K562 (cell line): Measurements from ENCODE around the gene UBE2E2. TPM values are rescaled to one million over a fixed set of nuclear protein-coding genes. Genes with fewer than 3 reads are reported as not detected.

Experiments
- ATAC-seq: fragments of 200-7000 bp; cut with Tn5 transposase; 3 replicates; pipeline ENCODE4 v1.9.1; 2020; ENCODE audit warnings: moderate library complexity
- BruUV-seq: library from RNA; stranded (reverse); fragments of 400-500 nt; replicated peaks from 2 replicates; lab custom pipeline; 2021; lab: Mats Ljungman, UMichigan
- CTCF ChIA-PET: fragments of 300-600 bp; formaldehyde crosslinking; extraction: SDS; loops from one replicate; lab custom pipeline; 2021; ENCODE audit warnings: low intra/inter-chr PET ratio; lab: Yijun Ruan, JAX
- POLR2A ChIA-PET: fragments of 300-600, 350-650 bp; sonication (Branson Sonifier 250); formaldehyde crosslinking; extraction: SDS; loops from one replicate; lab custom pipeline; 2021; ENCODE audit warnings: antibody characterized with exemption, inconsistent platforms; lab: Yijun Ruan, JAX
- DNase-seq, 4 experiments: peaks; one replicate each; pipeline versions ENCODE4 v3.0.0 to v3.0.0-alpha.2; 2011 to 2018; ENCODE audit warnings: low spot score in 3 of 4, mixed read lengths in 3 of 4; ENCODE audit errors: extremely low read depth in 1 of 4
- FAIRE-seq: peaks from 2 replicates; lab custom pipeline; 2011; peaks lifted over from hg19 to GRCh38; lab: Jason Lieb, UNC
- H2AFZ ChIP-seq: 2 replicates; pipeline ENCODE4 v1.6.0; 2011; ENCODE audit warnings: low read depth, low read length, control low read depth, inconsistent platforms
- H3K27ac ChIP-seq: fragments of 200-600 bp; 3 replicates; pipeline ENCODE4 v1.8.0; 2011; ENCODE audit warnings: low read depth, mild to moderate bottlenecking, control low read depth, inconsistent platforms, low read length, moderate library complexity, mixed read lengths; ENCODE audit errors: extremely low read depth
- H3K27me3 ChIP-seq, 2 experiments: fragments of 300-600 bp in 1 of 2; 2 replicates in 1 of 2; 3 replicates in 1 of 2; pipeline versions ENCODE4 v1.6.0 to v1.8.0; 2011; ENCODE audit warnings: inconsistent platforms in 2 of 2, low read length in 2 of 2, mild to moderate bottlenecking in 1 of 2, mixed read lengths in 1 of 2, moderate library complexity in 1 of 2; ENCODE audit not compliant: control insufficient read depth in 2 of 2, insufficient read depth in 2 of 2
- H3K36me3 ChIP-seq: fragments of 300-600 bp; 3 replicates; pipeline ENCODE4 v1.8.0; 2011; ENCODE audit warnings: mild to moderate bottlenecking, low read length, inconsistent platforms; ENCODE audit not compliant: control insufficient read depth, insufficient read depth
- H3K4me1 ChIP-seq, 2 experiments: fragments of 200-600 bp in 1 of 2; replicated peaks in 1 of 2; 2 replicates in 1 of 2; 3 replicates in 1 of 2; pipeline versions ENCODE4 v1.5.1 to v1.8.0; 2011; ENCODE audit warnings: inconsistent platforms in 2 of 2, low read length in 2 of 2, mild to moderate bottlenecking in 1 of 2, mixed read lengths in 1 of 2, moderate library complexity in 1 of 2; ENCODE audit not compliant: control insufficient read depth in 2 of 2, insufficient read depth in 2 of 2
- H3K4me2 ChIP-seq: 2 replicates; pipeline ENCODE4 v1.6.1; 2011; ENCODE audit warnings: low read length, control low read depth, inconsistent platforms, mixed read lengths; ENCODE audit not compliant: insufficient read depth
- H3K4me3 ChIP-seq: fragments of 200-600 bp; sonication (generic), shearing (Covaris generic); 2 replicates; pipeline ENCODE4 v1.5.1; 2016; ENCODE audit warnings: control low read depth, inconsistent platforms
- H3K79me2 ChIP-seq: fragments of 200-600 bp; 3 replicates; pipeline ENCODE4 v1.8.0; 2011; ENCODE audit warnings: low read length, inconsistent platforms; ENCODE audit not compliant: control insufficient read depth, insufficient read depth
- H3K9ac ChIP-seq, 2 experiments: 2 replicates each; pipeline versions ENCODE4 v1.6.0 to v1.6.1; 2011; ENCODE audit warnings: low read depth in 2 of 2, low read length in 2 of 2, control low read depth in 1 of 2, inconsistent platforms in 1 of 2, mild to moderate bottlenecking in 1 of 2, mixed read lengths in 1 of 2; ENCODE audit not compliant: insufficient read depth in 1 of 2
- H3K9me1 ChIP-seq: one replicate; pipeline ENCODE4 v1.6.0; 2011; ENCODE audit warnings: inconsistent platforms, mild to moderate bottlenecking, low read length, moderate library complexity; ENCODE audit not compliant: control insufficient read depth, insufficient read depth
- H3K9me3 ChIP-seq: replicated peaks from 2 replicates; pipeline ENCODE4 v1.5.1; 2011; ENCODE audit warnings: low read depth, low read length, inconsistent platforms; ENCODE audit not compliant: control insufficient read depth, insufficient read depth
- H4K20me1 ChIP-seq: replicated peaks from 2 replicates; pipeline ENCODE4 v1.6.1; 2011; ENCODE audit warnings: low read length, inconsistent platforms, mixed read lengths; ENCODE audit not compliant: control insufficient read depth, insufficient read depth
- GABPA ChIP-seq: fragments of 200-800 bp; sonication (Bioruptor generic); conservative IDR thresholded peaks from 2 replicates; pipeline ENCODE4 v1.6.1; 2016; ENCODE audit warnings: low read depth, missing genetic modification characterization, missing compliant biosample characterization
- GTF2F1 ChIP-seq: IDR thresholded peaks from 2 replicates; pipeline ENCODE4 v1.6.1; 2011; ENCODE audit warnings: low read depth, low read length, improper control_type of control experiment
- HNRNPL ChIP-seq: fragments of 200-400 bp; formaldehyde crosslinking; IDR thresholded peaks from 2 replicates; pipeline ENCODE4 v1.6.1; 2017; ENCODE audit warnings: low read depth, mild to moderate bottlenecking, low read length
- LEF1 ChIP-seq: fragments of 450-650 bp; IDR thresholded peaks from 2 replicates; pipeline ENCODE4 v1.6.1; 2016; ENCODE audit warnings: mild to moderate bottlenecking
- MCM5 ChIP-seq: fragments of 450-650 bp; IDR thresholded peaks from 2 replicates; pipeline ENCODE4 v1.6.1; 2016; ENCODE audit warnings: low read depth
- NR4A1 ChIP-seq, 2 experiments: fragments of 250-450 bp in 1 of 2; fragments of 450-650 bp in 1 of 2; sonication (Bioruptor Pico) in 1 of 2; IDR thresholded peaks; 2 replicates each; pipeline versions ENCODE4 v1.4.0 to v1.6.1; 2016 to 2020; ENCODE audit warnings: mild to moderate bottlenecking in 2 of 2, missing compliant biosample characterization in 1 of 2, missing genetic modification characterization in 1 of 2, moderate library complexity in 1 of 2
- PHF8 ChIP-seq: fragments of 200-600 bp; sonication (generic); IDR thresholded peaks from 2 replicates; pipeline ENCODE4 v1.6.1; 2012; ENCODE audit warnings: mixed run types, mild to moderate bottlenecking, inconsistent platforms, low read length, moderate library complexity, borderline replicate concordance
- RBM17 ChIP-seq: fragments of 200-400 bp; formaldehyde crosslinking; IDR thresholded peaks from 2 replicates; pipeline ENCODE4 v1.6.1; 2017; ENCODE audit warnings: low read depth, mild to moderate bottlenecking, low read length, borderline replicate concordance
- RERE ChIP-seq: sonication (generic); formaldehyde crosslinking; IDR thresholded peaks from 2 replicates; pipeline ENCODE4 v1.8.0; 2023; ENCODE audit warnings: missing genetic modification reagents, mild to moderate bottlenecking, borderline replicate concordance
- RUNX1 ChIP-seq: sonication (generic); IDR thresholded peaks from 2 replicates; pipeline ENCODE4 v1.6.1; 2016; ENCODE audit warnings: antibody characterized with exemption, low read depth
- SMAD3 ChIP-seq: fragments of 450-650 bp; formaldehyde crosslinking; conservative IDR thresholded peaks from 2 replicates; pipeline ENCODE4 v1.4.0; 2020; ENCODE audit warnings: mild to moderate bottlenecking
- TCF7L2 ChIP-seq: fragments of 150-350 bp; IDR thresholded peaks from 2 replicates; pipeline ENCODE4 v1.6.1; 2016; ENCODE audit warnings: low read depth, mild to moderate bottlenecking, low read length, moderate library complexity
- ZNF197 ChIP-seq: fragments of 200-800 bp; sonication (Bioruptor generic); IDR thresholded peaks from 2 replicates; pipeline ENCODE4 v1.6.1; 2016; ENCODE audit warnings: low read depth, missing genetic modification characterization, missing compliant biosample characterization
- ZNF384 ChIP-seq: IDR thresholded peaks from 2 replicates; pipeline ENCODE4 v1.6.1; 2012; ENCODE audit warnings: low read depth, low read length, improper control_type of control experiment
- ZNF75A ChIP-seq: fragments of 450-650 bp; formaldehyde crosslinking; IDR thresholded peaks from 2 replicates; pipeline ENCODE4 v1.4.0; 2020; ENCODE audit warnings: mild to moderate bottlenecking
- ZNF766 ChIP-seq: fragments of 200-800 bp; sonication (Bioruptor generic); conservative IDR thresholded peaks from 2 replicates; pipeline ENCODE4 v1.6.1; 2016; ENCODE audit warnings: missing genetic modification characterization, missing compliant biosample characterization
- ZNF778 ChIP-seq: fragments of 450-650 bp; formaldehyde crosslinking; IDR thresholded peaks from 2 replicates; pipeline ENCODE4 v1.4.0; 2020; ENCODE audit warnings: mild to moderate bottlenecking, moderate library complexity
- ZNF785 ChIP-seq: fragments of 250-450 bp; sonication (Bioruptor Pico); IDR thresholded peaks from 2 replicates; pipeline ENCODE4 v1.4.0; 2020; ENCODE audit warnings: mild to moderate bottlenecking
- WGBS: fragments of 100-300 bp; shearing (Covaris generic); methylation state at CpG from one replicate; pipeline ENCODE4 v1.1.6; 2016; ENCODE audit warnings: low coverage, mixed read lengths; ENCODE audit not compliant: insufficient coverage; ENCODE audit errors: missing lambda C conversion rate; 5-methylcytosine and 5-hydroxymethylcytosine counted together
- in situ Hi-C: fragments of 300-500 bp; cut with MboI; formaldehyde crosslinking; loops from 4 replicates; pipeline ENCODE4 v1.15.0; 2018; ENCODE audit warnings: inconsistent platforms, mixed read lengths
- intact Hi-C: fragments of 100-400 bp; cut with micrococcal nuclease; formaldehyde crosslinking; loops from 2 replicates; pipeline ENCODE4 v1.14.2; 2022
- polyA plus RNA-seq, 8 experiments: library from polyadenylated mRNA; depleted of rRNA in 4 of 8; stranded (reverse) in 5 of 8; unstranded in 3 of 8; fragments of >200 nt; fragmentation: Nextera tagmentation in 2 of 8; fragmentation: Illumina TruSeq in 1 of 8; extraction: Ambion mirVana in 2 of 8; extraction: Trizol in 1 of 8; gene quantifications; 2 replicates each; pipeline versions ENCODE4 v1.2.1 to v1.2.3, GENCODE V29; 2011 to 2014; ENCODE audit warnings: inconsistent platforms in 1 of 8, missing spikeins in 1 of 8
- total RNA-seq, 7 experiments: library from RNA; depleted of rRNA in 6 of 7; stranded (reverse); fragments of >200 nt in 6 of 7; fragmentation: Illumina TruSeq in 2 of 7; extraction: Trizol in 2 of 7; gene quantifications; 2 replicates each; pipeline versions ENCODE4 v1.2.1 to v1.2.3, GENCODE V29; 2011 to 2021; ENCODE audit warnings: low replicate concordance in 1 of 7

Gene UBE2E2
- total and polyA plus RNA-seq, 9 of the 15 experiments (the other 6 are each of a cell fraction or from before 2014, with no cell fraction given) = 0.22 to 5.1 (median 1.9) TPM

DNA sequence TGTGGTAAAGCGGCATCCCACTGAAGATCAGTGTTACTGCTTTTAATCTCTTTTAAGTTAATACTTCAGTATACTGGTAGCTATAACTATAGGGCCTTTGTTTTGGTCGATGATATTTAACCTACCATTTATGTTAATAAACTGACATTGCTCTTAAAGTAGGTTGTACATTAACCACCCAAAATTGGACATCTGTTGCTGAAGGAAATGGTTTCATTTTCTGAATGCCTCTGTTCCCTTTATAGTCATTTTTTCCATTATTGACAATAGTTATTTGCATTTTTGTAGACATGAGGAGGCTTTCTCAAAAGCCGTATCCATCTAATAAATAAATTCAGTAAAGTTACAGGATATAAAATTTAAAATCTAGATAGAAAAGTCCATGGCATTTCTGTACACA is 350.2 kb downstream of the UBE2E2 start (continued):
- TF ChIP-seq NR4A1 (CRISPR knock-in tag; IDR thresholded peaks at IDR 0.05) = no peak
- no peak for TF ChIP-seq NR4A1 (tag; IDR thresholded peaks at IDR 0.05)
- TF ChIP-seq PHF8 = no peak
- TF ChIP-seq ZNF766 (CRISPR knock-in tag) = no peak
- TF ChIP-seq HNRNPL = no peak

GRCh38 chr3:23565041-23565775 is 362.1 kb downstream of the UBE2E2 start:
- H3K79me2 ChIP-seq = no peaks in the 10 kb centered on the region
- intact Hi-C loops = no loop called here
- H3K9me1 ChIP-seq = no peaks in the 10 kb centered on the region
- FAIRE-seq = no peak
- WGBS = 0% methylated on average over 5 of the region's 5 CpGs
- H3K9ac ChIP-seq = no peak overlapping the region
- no peak for ATAC-seq
- ChIA-PET CTCF (no interaction called here), POLR2A (no interaction called here)
- DNase-seq = no peak
- in situ Hi-C loops = no loop called here
- BruUV-seq = no TSS peak
- no peak overlapping the region for H3K27ac ChIP-seq
- no peaks in the 10 kb centered on the region for H4K20me1 ChIP-seq
- H3K27me3 ChIP-seq = no peaks in the 10 kb centered on the region
- no peak overlapping the region for H3K4me3 ChIP-seq
- H3K36me3 ChIP-seq = no peaks in the 10 kb centered on the region
- H3K4me2 ChIP-seq = no peak overlapping the region
- H3K4me1 ChIP-seq = no peaks in the 10 kb centered on the region
- H3K9me3 ChIP-seq = no peaks in the 10 kb centered on the region
- H2AFZ ChIP-seq = no peak overlapping the region
- TF ChIP-seq RBM17 = no peak
- TF ChIP-seq TCF7L2 = no peak
- TF ChIP-seq GABPA = no peak
- no peak for TF ChIP-seq ZNF75A (CRISPR knock-in tag)
- TF ChIP-seq LEF1 = no peak
- TF ChIP-seq GTF2F1 = no peak
- TF ChIP-seq RUNX1 = no peak
- TF ChIP-seq ZNF785 (CRISPR knock-in tag) = no peak
- no peak for TF ChIP-seq SMAD3 (CRISPR knock-in tag)
- no peak for TF ChIP-seq ZNF197
- TF ChIP-seq ZNF384 = no peak
- no peak for TF ChIP-seq MCM5
- TF ChIP-seq ZNF778 (CRISPR knock-in tag) = no peak
- no peak for TF ChIP-seq RERE (CRISPR knock-in tag)
